H9 (cell line): Measurements from ENCODE around the gene NCK1. TPM values are rescaled to one million over a fixed set of nuclear protein-coding genes. Genes with fewer than 3 reads are reported as not detected.

Experiments used
- DNase-seq: peaks from one replicate; pipeline ENCODE4 v3.0.0-alpha.2; 2017
- H2AFZ ChIP-seq: one replicate; pipeline ENCODE4 v1.6.1; 2013; ENCODE audit warnings: mild to moderate bottlenecking, low read length, control low read depth, moderate library complexity
- H2AK5ac ChIP-seq: 2 replicates; pipeline ENCODE4 v1.6.1; 2013; ENCODE audit warnings: low read length, control low read depth, mixed read lengths; ENCODE audit not compliant: insufficient read length
- H2BK120ac ChIP-seq: one replicate; pipeline ENCODE4 v1.6.1; 2013; ENCODE audit warnings: low read depth, mild to moderate bottlenecking, low read length, control low read depth, inconsistent platforms; ENCODE audit not compliant: poor library complexity, severe bottlenecking
- H2BK12ac ChIP-seq: 2 replicates; pipeline ENCODE4 v1.6.1; 2013; ENCODE audit warnings: low read length, control low read depth, mixed read lengths, low read depth; ENCODE audit not compliant: insufficient read length
- H2BK15ac ChIP-seq: 2 replicates; pipeline ENCODE4 v1.6.1; 2013; ENCODE audit warnings: low read depth, low read length, control low read depth
- H2BK20ac ChIP-seq: one replicate; pipeline ENCODE4 v1.6.1; 2013; ENCODE audit warnings: low read depth, mild to moderate bottlenecking, low read length, control low read depth, inconsistent platforms; ENCODE audit not compliant: poor library complexity, severe bottlenecking
- H2BK5ac ChIP-seq: 2 replicates; pipeline ENCODE4 v1.6.1; 2013; ENCODE audit warnings: low read length, control low read depth, mixed read lengths; ENCODE audit not compliant: insufficient read length
- H3K14ac ChIP-seq: 2 replicates; pipeline ENCODE4 v1.6.1; 2013; ENCODE audit warnings: low read length, control low read depth; ENCODE audit not compliant: insufficient read depth
- H3K18ac ChIP-seq: 2 replicates; pipeline ENCODE4 v1.6.1; 2013; ENCODE audit warnings: low read depth, mild to moderate bottlenecking, mixed read lengths, low read length, control low read depth; ENCODE audit not compliant: insufficient read length
- H3K23ac ChIP-seq: 2 replicates; pipeline ENCODE4 v1.6.1; 2013; ENCODE audit warnings: low read length, control low read depth, mixed read lengths, low read depth; ENCODE audit not compliant: insufficient read length
- H3K23me2 ChIP-seq: 2 replicates; pipeline ENCODE4 v1.6.1; 2013; ENCODE audit warnings: low read depth, mild to moderate bottlenecking, mixed read lengths, low read length, control low read depth; ENCODE audit not compliant: insufficient read length, poor library complexity, severe bottlenecking
- H3K27ac ChIP-seq: 2 replicates; pipeline ENCODE4 v1.5.1; 2013; ENCODE audit warnings: low read length, control low read depth, mixed read lengths, low read depth; ENCODE audit not compliant: insufficient read length
- H3K27me3 ChIP-seq: 2 replicates; pipeline ENCODE4 v1.6.1; 2013; ENCODE audit warnings: low read length, control low read depth, inconsistent platforms; ENCODE audit not compliant: insufficient read depth
- H3K4ac ChIP-seq: 2 replicates; pipeline ENCODE4 v1.6.1; 2013; ENCODE audit warnings: low read depth, mild to moderate bottlenecking, control low read depth, inconsistent platforms, low read length, moderate library complexity
- H3K4me1 ChIP-seq: 2 replicates; pipeline ENCODE4 v1.6.1; 2013; ENCODE audit warnings: low read length, control low read depth, inconsistent platforms; ENCODE audit not compliant: insufficient read depth
- H3K4me2 ChIP-seq: 2 replicates; pipeline ENCODE4 v1.6.1; 2013; ENCODE audit warnings: low read length, control low read depth, mixed read lengths; ENCODE audit not compliant: insufficient read length, insufficient read depth
- H3K56ac ChIP-seq: 2 replicates; pipeline ENCODE4 v1.6.1; 2013; ENCODE audit warnings: low read depth, mild to moderate bottlenecking, mixed read lengths, low read length, control low read depth; ENCODE audit not compliant: insufficient read length
- H3K79me1 ChIP-seq: 2 replicates; pipeline ENCODE4 v1.6.1; 2013; ENCODE audit warnings: low read depth, mild to moderate bottlenecking, moderate library complexity, low read length, control low read depth, inconsistent platforms; ENCODE audit not compliant: insufficient read depth, poor library complexity, severe bottlenecking
- H3K79me2 ChIP-seq: 2 replicates; pipeline ENCODE4 v1.6.1; 2013; ENCODE audit warnings: low read length, control low read depth, inconsistent platforms; ENCODE audit not compliant: insufficient read depth
- H3K9ac ChIP-seq: 2 replicates; pipeline ENCODE4 v1.6.1; 2013; ENCODE audit warnings: low read length, control low read depth, mixed read lengths; ENCODE audit not compliant: insufficient read length; ENCODE audit errors: extremely low read depth
- H3K9me3 ChIP-seq: one replicate; pipeline ENCODE4 v1.6.1; 2013; ENCODE audit warnings: low read depth, low read length, inconsistent platforms; ENCODE audit not compliant: control insufficient read depth
- H3T11ph ChIP-seq: one replicate; pipeline ENCODE4 v1.6.1; 2013; ENCODE audit warnings: mild to moderate bottlenecking, low read length, control low read depth, inconsistent platforms
- H4K20me1 ChIP-seq: one replicate; pipeline ENCODE4 v1.6.1; 2013; ENCODE audit not compliant: control insufficient read depth, insufficient read length, insufficient read depth
- H4K5ac ChIP-seq: 2 replicates; pipeline ENCODE4 v1.6.1; 2013; ENCODE audit warnings: low read depth, mild to moderate bottlenecking, mixed read lengths, low read length, control low read depth; ENCODE audit not compliant: insufficient read length
- H4K8ac ChIP-seq: replicated peaks from 2 replicates; pipeline ENCODE4 v1.6.1; 2013; ENCODE audit warnings: low read length, control low read depth, mixed read lengths, low read depth; ENCODE audit not compliant: insufficient read length
- H4K91ac ChIP-seq: 2 replicates; pipeline ENCODE4 v1.6.1; 2013; ENCODE audit warnings: low read depth, mild to moderate bottlenecking, moderate library complexity, mixed read lengths, low read length, control low read depth; ENCODE audit not compliant: insufficient read length
- H3K27ac Mint-ChIP-seq, 3 experiments: 2 replicates in 2 of 3; 3 replicates in 1 of 3; pipeline ENCODE4 v1.8.0; 2020 to 2021; ENCODE audit warnings: mixed read lengths in 3 of 3, mild to moderate bottlenecking in 1 of 3, moderate library complexity in 1 of 3
- H3K27me3 Mint-ChIP-seq: 2 replicates; pipeline ENCODE4 v1.8.0; 2021; ENCODE audit warnings: low read depth, mild to moderate bottlenecking, moderate library complexity, mixed read lengths
- H3K36me3 Mint-ChIP-seq, 3 experiments: 2 replicates in 2 of 3; 3 replicates in 1 of 3; pipeline ENCODE4 v1.8.0; 2020 to 2021; ENCODE audit warnings: low read depth in 3 of 3, mixed read lengths in 3 of 3; ENCODE audit not compliant: insufficient read depth in 1 of 3
- H3K4me1 Mint-ChIP-seq, 2 experiments: 2 replicates each; pipeline ENCODE4 v1.8.0; 2020; ENCODE audit warnings: mixed read lengths in 2 of 2
- H3K4me3 Mint-ChIP-seq, 2 experiments: 2 replicates in 1 of 2; 3 replicates in 1 of 2; pipeline ENCODE4 v1.8.0; 2020 to 2021; ENCODE audit warnings: mild to moderate bottlenecking in 2 of 2, mixed read lengths in 2 of 2, moderate library complexity in 1 of 2
- H3K9me3 Mint-ChIP-seq, 2 experiments: 2 replicates in 1 of 2; 3 replicates in 1 of 2; pipeline ENCODE4 v1.8.0; 2020; ENCODE audit warnings: mild to moderate bottlenecking in 2 of 2, mixed read lengths in 2 of 2, moderate library complexity in 1 of 2
- CTCF ChIP-seq: fragments of 200-600 bp; sonication (generic); conservative IDR thresholded peaks from 3 replicates; pipeline ENCODE4 v1.8.0; 2021; ENCODE audit warnings: antibody characterized with exemption, mild to moderate bottlenecking
- WGBS: extraction: QIAGEN DNeasy Blood & Tissue Kit; methylation state at CpG from one replicate; pipeline ENCODE4 v1.1.7; 2013; ENCODE audit warnings: missing lambda C conversion rate, low lambda C conversion rate, mixed read lengths; ENCODE audit not compliant: insufficient read length; ENCODE audit errors: extremely low coverage; 5-methylcytosine and 5-hydroxymethylcytosine counted together
- total RNA-seq: library from RNA; stranded (reverse); gene quantifications from 2 replicates; pipeline ENCODE4 v1.2.1, GENCODE V29; 2021

The NCK1 gene
- total RNA-seq, 1 experiment from 2014 or later, result 26.4 TPM

GRCh38 chr3:136937851-136938250 lies 75.8 kb downstream of the NCK1 start:
- Mint-ChIP-seq H3K4me3 (no peak overlapping the region), H3K27ac (no peak overlapping the region; a peak in 1 of 7 replicates), H3K27me3 (no peaks in the 10 kb centered on the region), H3K36me3 (peaks cover 14 to 25% (median 21%) of the 10 kb centered on the region in 3 experiments; a peak in 6 of 7 replicates), H3K9me3 (peaks cover 0 to 7% of the 10 kb centered on the region in 2 experiments; a peak in 3 of 5 replicates), H3K4me1 (peaks cover 21 to 23% of the 10 kb centered on the region in 2 experiments)
- no peak overlapping the region for H2AFZ ChIP-seq
- H3K79me2 ChIP-seq, result no peaks in the 10 kb centered on the region; the same call in 1 of the 2 replicates
- H2BK12ac ChIP-seq, result no peak overlapping the region
- H3K23me2 ChIP-seq, result no peaks in the 10 kb centered on the region
- no peak for TF ChIP-seq CTCF
- no peaks in the 10 kb centered on the region for H3K9me3 ChIP-seq
- no peak overlapping the region for H3K4me2 ChIP-seq
- no peak overlapping the region for H2BK5ac ChIP-seq
- H2BK15ac ChIP-seq, result no peak overlapping the region
- H2BK20ac ChIP-seq, result no peak overlapping the region
- no peak overlapping the region for H3K14ac ChIP-seq
- H3K27me3 ChIP-seq, result no peaks in the 10 kb centered on the region
- H3K79me1 ChIP-seq, result no peaks in the 10 kb centered on the region
- H2BK120ac ChIP-seq, result no peak overlapping the region
- H3K4ac ChIP-seq, result no peak overlapping the region
- no peak overlapping the region for H4K5ac ChIP-seq
- no peak overlapping the region for H3K23ac ChIP-seq
- H4K91ac ChIP-seq, result no peak overlapping the region
- no peak overlapping the region for H3K56ac ChIP-seq
- no peak overlapping the region for H4K8ac ChIP-seq
- peaks cover 3% of the 10 kb centered on the region; the same call in 1 of the 2 replicates for H3K4me1 ChIP-seq
- no peak overlapping the region for H3K27ac ChIP-seq
- no peak overlapping the region for H3T11ph ChIP-seq
- no CpG with 5 or more reads among the region's 2 CpGs for WGBS
- H3K9ac ChIP-seq, result no peak overlapping the region
- H4K20me1 ChIP-seq, result no peaks in the 10 kb centered on the region
- H2AK5ac ChIP-seq, result no peak overlapping the region
- no peak overlapping the region for H3K18ac ChIP-seq
- no peak for DNase-seq
